Measurements from ENCODE around the gene CHRDL1.
"Not testable (repeated sequence)": the region's sequence is repeated elsewhere in the genome, so short reads cannot be mapped to it uniquely, and the experiment has no call there.

CHRDL1 gene

GRCh38 chrX:110675886-110676285 lies 119.7 kb downstream of the CHRDL1 start:
- in situ Hi-C loops (cut with MboI; ENCODE audit: low pct_unique_long_range_greater_than_20kb, low sequenced_read_pairs): no loop called here
- DNase-seq: no peak

GRCh38 chrX:110671068-110671803 lies 124.4 kb downstream of the CHRDL1 start:
- peak; percentile 76 for DNase-seq
- in situ Hi-C loops (cut with MboI; ENCODE audit: low pct_unique_long_range_greater_than_20kb, low sequenced_read_pairs): loop anchor here (25.0 kb wide), 1 partner anchor 209 kb away; no protein-coding TSS in a partner anchor

- in situ Hi-C loops (cut with MboI; ENCODE audit: low pct_unique_long_range_greater_than_20kb, low sequenced_read_pairs): loop anchor here (25.0 kb wide), 1 partner anchor 207 kb away; no protein-coding TSS in a partner anchor
- no peak for DNase-seq
Measured at GRCh38 chrX:110669572-110669971, 126.0 kb downstream of the CHRDL1 start.

GRCh38 chrX:110667706-110668105 lies 127.9 kb downstream of the CHRDL1 start:
- in situ Hi-C loops (cut with MboI; ENCODE audit: low pct_unique_long_range_greater_than_20kb, low sequenced_read_pairs): loop anchor here (25.0 kb wide), 1 partner anchor 205 kb away; no protein-coding TSS in a partner anchor
- DNase-seq: no peak

- in situ Hi-C loops (cut with MboI; ENCODE audit: low pct_unique_long_range_greater_than_20kb, low sequenced_read_pairs): loop anchor here (25.0 kb wide), 1 partner anchor 203 kb away; no protein-coding TSS in a partner anchor
- DNase-seq: peak; percentile 50
Measured at GRCh38 chrX:110665223-110666002, 130.2 kb downstream of the CHRDL1 start.

- in situ Hi-C loops (cut with MboI; ENCODE audit: low pct_unique_long_range_greater_than_20kb, low sequenced_read_pairs): loop anchor here (25.0 kb wide), 1 partner anchor 195 kb away; no protein-coding TSS in a partner anchor
- no peak for DNase-seq
Measured at GRCh38 chrX:110657073-110657472, 138.5 kb downstream of the CHRDL1 start.

GRCh38 chrX:110654280-110654679 lies 141.3 kb downstream of the CHRDL1 start:
- in situ Hi-C loops (cut with MboI; ENCODE audit: low pct_unique_long_range_greater_than_20kb, low sequenced_read_pairs): loop anchor here (25.0 kb wide), 1 partner anchor 192 kb away; no protein-coding TSS in a partner anchor

GRCh38 chrX:110646386-110646785 lies 149.2 kb downstream of the CHRDL1 start:
- in situ Hi-C loops (cut with MboI; ENCODE audit: low pct_unique_long_range_greater_than_20kb, low sequenced_read_pairs): no loop called here
- no peak for DNase-seq

More at GRCh38 chrX:110654280-110654679, 141.3 kb downstream of the CHRDL1 start:
- not testable (repeated sequence) for DNase-seq
